HCT116 (cell line): ENCODE data around the gene TFG. TPM values are rescaled to one million over a fixed set of nuclear protein-coding genes. Genes with fewer than 3 reads are reported as not detected.

Experiments
- ATAC-seq: fragments of 200-7000 bp; cut with Tn5 transposase; 2 replicates; pipeline ENCODE4 v1.9.1; 2020; ENCODE audit warnings: mild to moderate bottlenecking, moderate library complexity
- BruUV-seq: library from RNA; stranded (reverse); fragments of 400-500 nt; replicated peaks from 2 replicates; lab custom pipeline; 2021; lab: Mats Ljungman, UMichigan
- CTCF ChIA-PET: fragments of 300-600 bp; sonication (Branson Sonifier 250); formaldehyde crosslinking; loops from one replicate; lab custom pipeline; 2021; ENCODE audit warnings: antibody characterized with exemption; lab: Charles Lee
- POLR2A ChIA-PET: fragments of 300-600, 350-600 bp; sonication (Branson Sonifier 250); formaldehyde crosslinking; loops from one replicate; lab custom pipeline; 2021; ENCODE audit warnings: antibody characterized with exemption; lab: Charles Lee
- RAD21 ChIA-PET, 2 experiments: fragments of 300-600 bp; sonication (Branson Sonifier 250); formaldehyde crosslinking; loops; one replicate each; lab custom pipeline; 2023; ENCODE audit warnings: low total read pairs in 2 of 2; ENCODE audit not compliant: uncharacterized antibody in 2 of 2, unreplicated experiment in 2 of 2, low non-redundant PET in 1 of 2; lab: Charles Lee
- DNase-seq: peaks from one replicate; pipeline ENCODE4 v3.0.0-alpha.2; 2010; ENCODE audit warnings: low read depth, low spot score
- H2AFZ ChIP-seq: fragments of 200-600 bp; shearing (Covaris generic), sonication (generic); 2 replicates; pipeline ENCODE4 v1.6.1; 2017; ENCODE audit warnings: low read depth, mixed run types, mixed read lengths, antibody characterized with exemption, low read length; ENCODE audit not compliant: poor library complexity, severe bottlenecking
- H3K27ac ChIP-seq: 2 replicates; pipeline ENCODE4 v1.5.1; 2012; ENCODE audit warnings: low read depth, low read length
- H3K27me3 ChIP-seq: fragments of 200-600 bp; sonication (generic); 2 replicates; pipeline ENCODE4 v1.6.1; 2016; ENCODE audit warnings: mixed run types, low read length, mixed read lengths; ENCODE audit not compliant: insufficient read depth
- H3K36me3 ChIP-seq, 2 experiments: fragments of 200-500 bp in 1 of 2; fragments of 200-600 bp in 1 of 2; sonication (Bioruptor generic) in 1 of 2; sonication (generic) in 1 of 2; 2 replicates each; pipeline versions ENCODE4 v1.5.1 to v1.6.1; 2014 to 2016; ENCODE audit warnings: low read length in 2 of 2, inconsistent platforms in 1 of 2, mixed read lengths in 1 of 2, mixed run types in 1 of 2; ENCODE audit not compliant: insufficient read depth in 2 of 2, control insufficient read depth in 1 of 2
- H3K4me1 ChIP-seq, 2 experiments: fragments of 200-600 bp in 1 of 2; sonication (generic) in 1 of 2; 2 replicates each; pipeline versions ENCODE4 v1.5.1 to v1.6.1; 2012 to 2017; ENCODE audit warnings: low read length in 2 of 2, inconsistent platforms in 1 of 2, mild to moderate bottlenecking in 1 of 2, mixed read lengths in 1 of 2, mixed run types in 1 of 2, moderate library complexity in 1 of 2; ENCODE audit not compliant: insufficient read depth in 2 of 2, control insufficient read depth in 1 of 2
- H3K4me2 ChIP-seq: fragments of 200-600 bp; sonication (generic); 2 replicates; pipeline ENCODE4 v1.6.1; 2017; ENCODE audit warnings: mixed run types, low read length, mixed read lengths
- H3K4me3 ChIP-seq, 2 experiments: fragments of 200-600 bp in 1 of 2; sonication (generic) in 1 of 2; replicated peaks in 1 of 2; 2 replicates each; pipeline ENCODE4 v1.5.1; 2011 to 2016; ENCODE audit warnings: low read length in 2 of 2, control low read depth in 1 of 2, low read depth in 1 of 2, mild to moderate bottlenecking in 1 of 2, mixed read lengths in 1 of 2, mixed run types in 1 of 2
- H3K79me2 ChIP-seq: fragments of 200-600 bp; sonication (generic); 2 replicates; pipeline ENCODE4 v1.6.1; 2017; ENCODE audit warnings: mild to moderate bottlenecking, mixed run types, low read length, moderate library complexity, mixed read lengths; ENCODE audit not compliant: insufficient read depth
- H3K9ac ChIP-seq: fragments of 200-600 bp; sonication (generic); 2 replicates; pipeline ENCODE4 v1.6.1; 2016; ENCODE audit warnings: low read length, mixed read lengths
- H3K9me2 ChIP-seq: fragments of 200-600 bp; sonication (generic), shearing (Covaris generic); 2 replicates; pipeline ENCODE4 v1.6.1; 2017; ENCODE audit warnings: mixed run types, mild to moderate bottlenecking, moderate library complexity; ENCODE audit not compliant: insufficient read depth
- H3K9me3 ChIP-seq, 2 experiments: fragments of 200-500 bp in 1 of 2; fragments of 200-600 bp in 1 of 2; sonication (Bioruptor generic) in 1 of 2; sonication (generic) in 1 of 2; 2 replicates each; pipeline ENCODE4 v1.6.1; 2014 to 2017; ENCODE audit warnings: low read length in 2 of 2, mixed read lengths in 2 of 2, inconsistent platforms in 1 of 2, low read depth in 1 of 2, mild to moderate bottlenecking in 1 of 2, mixed run types in 1 of 2, moderate library complexity in 1 of 2; ENCODE audit not compliant: control insufficient read depth in 1 of 2, insufficient read depth in 1 of 2
- H4K20me1 ChIP-seq: fragments of 200-600 bp; sonication (generic), shearing (Covaris generic); 2 replicates; pipeline ENCODE4 v1.6.1; 2017; ENCODE audit warnings: mixed run types, mild to moderate bottlenecking, moderate library complexity; ENCODE audit not compliant: insufficient read depth
- EGR1 ChIP-seq: IDR thresholded peaks from 2 replicates; pipeline ENCODE4 v1.6.1; 2012; ENCODE audit warnings: low read depth
- ELF1 ChIP-seq: IDR thresholded peaks from 2 replicates; pipeline ENCODE4 v1.6.1; 2012; ENCODE audit warnings: low read depth, borderline replicate concordance
- EZH2 ChIP-seq: fragments of 200-600 bp; sonication (generic); IDR thresholded peaks from 2 replicates; pipeline ENCODE4 v1.6.1; 2017; ENCODE audit warnings: antibody characterized with exemption, mixed run types
- JUND ChIP-seq: IDR thresholded peaks from 2 replicates; pipeline ENCODE4 v1.6.1; 2012
- SIN3A ChIP-seq: IDR thresholded peaks from 2 replicates; pipeline ENCODE4 v1.6.1; 2012; ENCODE audit warnings: low read depth
- intact Hi-C: fragments of 100-400 bp; cut with micrococcal nuclease; formaldehyde crosslinking; loops from 2 replicates; pipeline ENCODE4 v1.10.0; 2022
- total RNA-seq: library from RNA; stranded (reverse); gene quantifications from one replicate; pipeline ENCODE4 v1.2.1, GENCODE V29; 2021; ENCODE audit not compliant: unreplicated experiment
- TF ChIP-seq, protein P1 (sequence below), 3 experiments: fragments of 200-600 bp in 1 of 3; sonication (generic) in 1 of 3; IDR thresholded peaks in 2 of 3; conservative IDR thresholded peaks in 1 of 3; 2 replicates each; pipeline ENCODE4 v1.5.1; 2012 to 2017; ENCODE audit warnings: low read depth in 2 of 3, low read length in 2 of 3, antibody characterized with exemption in 1 of 3, borderline replicate concordance in 1 of 3, control low read depth in 1 of 3, mild to moderate bottlenecking in 1 of 3, mixed read lengths in 1 of 3, mixed run types in 1 of 3, moderate library complexity in 1 of 3; ENCODE audit not compliant: insufficient read depth in 1 of 3

Gene TFG
- total RNA-seq, 1 experiment from 2014 or later, result 99.1 TPM

DNA sequence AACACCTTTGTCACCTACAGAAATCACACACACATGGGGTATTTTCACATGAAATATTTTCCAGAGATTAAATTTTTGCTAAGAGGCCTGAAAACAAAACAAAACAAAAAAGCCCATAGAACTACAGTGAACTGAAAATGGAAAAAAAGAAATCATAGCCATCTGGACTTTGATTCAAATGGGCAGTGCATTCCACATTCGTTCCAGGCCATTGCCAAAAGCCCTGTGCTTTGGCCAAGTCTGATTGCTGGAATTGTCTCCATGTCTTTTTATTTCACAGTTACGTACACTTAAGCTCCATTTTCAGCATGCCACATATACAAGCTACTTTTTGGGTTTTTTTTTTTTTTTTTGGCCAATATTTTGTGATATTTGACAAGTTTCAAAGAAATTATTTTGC is 47.1 kb downstream of the TFG start:
- POLR2A ChIA-PET, result no interaction called here
- RAD21 ChIA-PET, result no interaction called here
- no peak overlapping the region for H3K27ac ChIP-seq

DNA sequence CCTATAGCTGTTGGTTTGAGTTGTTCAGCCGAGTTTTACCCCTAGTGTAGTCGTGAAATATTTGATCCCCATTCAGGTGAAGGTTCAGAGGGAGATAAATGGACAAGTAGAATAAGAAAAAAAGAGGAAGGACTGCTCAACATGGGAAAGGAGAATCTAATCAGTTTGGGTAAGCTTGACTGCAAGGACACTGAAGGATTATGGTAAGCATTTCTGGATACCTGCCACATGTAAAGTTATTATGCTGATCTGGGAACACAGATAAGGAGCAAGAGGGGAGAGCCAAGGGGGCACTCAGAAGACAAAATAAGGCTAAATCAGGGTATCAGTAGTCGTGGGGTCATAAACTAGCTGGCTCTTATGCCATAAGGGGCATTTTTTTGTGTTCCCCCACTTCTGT is 49.9 kb downstream of the TFG start:
- intact Hi-C loops, result no loop called here
- Histone ChIP-seq H3K36me3 (0 out of 4 replicates have a peak, but pooled peaks cover 0 to 4% of the 10 kb centered on the region in 2 experiments), H3K4me2 (no peak overlapping the region), H3K9me3 (no peaks in the 10 kb centered on the region), H3K9me2 (no peaks in the 10 kb centered on the region), H2AFZ (no peak overlapping the region), H3K4me3 (no peak overlapping the region), H3K79me2 (no peaks in the 10 kb centered on the region), H3K27me3 (no peaks in the 10 kb centered on the region), H3K27ac (no peak overlapping the region), H3K4me1 (no peaks in the 10 kb centered on the region), H4K20me1 (no peaks in the 10 kb centered on the region), H3K9ac (no peak overlapping the region)
- ChIA-PET CTCF (interaction anchor here (3.6 kb wide), 1 partner anchor 296 kb away, joined by 11 read pairs; no protein-coding TSS in a partner anchor), RAD21 (no interaction called here), POLR2A (no interaction called here)
- TF ChIP-seq ELF1, result no peak
- no TSS peak for BruUV-seq
- DNase-seq (no peak), ATAC-seq (no peak)

More for the DNA sequence above, 47.1 kb downstream of the TFG start:
- Histone ChIP-seq H2AFZ (no peak overlapping the region), H3K4me3 (no peak overlapping the region), H3K9me2 (no peaks in the 10 kb centered on the region), H3K9me3 (no peaks in the 10 kb centered on the region), H3K4me2 (no peak overlapping the region), H3K27me3 (no peaks in the 10 kb centered on the region), H3K79me2 (no peaks in the 10 kb centered on the region), H3K36me3 (peaks cover 0 to 8% of the 10 kb centered on the region in 2 experiments; a peak in 3 of 4 replicates), H3K9ac (no peak overlapping the region), H4K20me1 (no peaks in the 10 kb centered on the region), H3K4me1 (no peaks in the 10 kb centered on the region)
- intact Hi-C loops, result no loop called here
- DNase-seq (no peak), ATAC-seq (no peak)
- TF ChIP-seq JUND (no peak), EZH2 (no peak), SIN3A (no peak), EGR1 (no peak)
- TF ChIP-seq, protein P1, sequence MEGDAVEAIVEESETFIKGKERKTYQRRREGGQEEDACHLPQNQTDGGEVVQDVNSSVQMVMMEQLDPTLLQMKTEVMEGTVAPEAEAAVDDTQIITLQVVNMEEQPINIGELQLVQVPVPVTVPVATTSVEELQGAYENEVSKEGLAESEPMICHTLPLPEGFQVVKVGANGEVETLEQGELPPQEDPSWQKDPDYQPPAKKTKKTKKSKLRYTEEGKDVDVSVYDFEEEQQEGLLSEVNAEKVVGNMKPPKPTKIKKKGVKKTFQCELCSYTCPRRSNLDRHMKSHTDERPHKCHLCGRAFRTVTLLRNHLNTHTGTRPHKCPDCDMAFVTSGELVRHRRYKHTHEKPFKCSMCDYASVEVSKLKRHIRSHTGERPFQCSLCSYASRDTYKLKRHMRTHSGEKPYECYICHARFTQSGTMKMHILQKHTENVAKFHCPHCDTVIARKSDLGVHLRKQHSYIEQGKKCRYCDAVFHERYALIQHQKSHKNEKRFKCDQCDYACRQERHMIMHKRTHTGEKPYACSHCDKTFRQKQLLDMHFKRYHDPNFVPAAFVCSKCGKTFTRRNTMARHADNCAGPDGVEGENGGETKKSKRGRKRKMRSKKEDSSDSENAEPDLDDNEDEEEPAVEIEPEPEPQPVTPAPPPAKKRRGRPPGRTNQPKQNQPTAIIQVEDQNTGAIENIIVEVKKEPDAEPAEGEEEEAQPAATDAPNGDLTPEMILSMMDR (IDR thresholded peaks at IDR 0.05 in 2 of 3, conservative IDR thresholded peaks at IDR 0.05 in 1 of 3; ENCODE audit: borderline replicate concordance in 1 of 3, insufficient read depth in 1 of 3, low read depth in 2 of 3, low read length in 2 of 3), result no peak
- CTCF ChIA-PET, result interaction anchor here (1.0 kb wide), 1 partner anchor 294 kb away, joined by 4 read pairs; no protein-coding TSS in a partner anchor
- no TSS peak for BruUV-seq
